Osteocyte (in vitro differentiated cells): Measurements from ENCODE around the gene TRIM47. TPM values are rescaled to one million over a fixed set of nuclear protein-coding genes. Genes with fewer than 3 reads are reported as not detected.

Experiments
- DNase-seq: peaks from one replicate; pipeline ENCODE4 v3.0.0; 2021; ENCODE audit warnings: mixed read lengths; ENCODE audit not compliant: unreplicated experiment; ENCODE audit errors: extremely low spot score
- H3K27ac Mint-ChIP-seq: one replicate; pipeline ENCODE4 v1.8.0; 2021; ENCODE audit warnings: mild to moderate bottlenecking, mixed read lengths; ENCODE audit not compliant: unreplicated experiment
- H3K27me3 Mint-ChIP-seq: one replicate; pipeline ENCODE4 v1.8.0; 2021; ENCODE audit warnings: mixed read lengths; ENCODE audit not compliant: unreplicated experiment
- H3K36me3 Mint-ChIP-seq: one replicate; pipeline ENCODE4 v1.8.0; 2021; ENCODE audit warnings: mixed read lengths; ENCODE audit not compliant: unreplicated experiment
- H3K4me1 Mint-ChIP-seq: one replicate; pipeline ENCODE4 v1.8.0; 2021; ENCODE audit warnings: mixed read lengths; ENCODE audit not compliant: unreplicated experiment
- H3K4me3 Mint-ChIP-seq: one replicate; pipeline ENCODE4 v1.8.0; 2021; ENCODE audit warnings: mild to moderate bottlenecking, moderate library complexity, mixed read lengths; ENCODE audit not compliant: unreplicated experiment
- H3K9me3 Mint-ChIP-seq: one replicate; pipeline ENCODE4 v1.8.0; 2021; ENCODE audit warnings: mixed read lengths; ENCODE audit not compliant: unreplicated experiment
- total RNA-seq: library from RNA; stranded (reverse); gene quantifications from 2 replicates; pipeline ENCODE4 v1.2.1, GENCODE V29; 2021
- TF ChIP-seq, protein P1 (sequence below): fragments of 200-600 bp; sonication (generic); IDR thresholded peaks from 2 replicates; pipeline ENCODE4 v1.5.0; 2021; ENCODE audit warnings: antibody characterized with exemption, mild to moderate bottlenecking, moderate library complexity

TRIM47 gene
- total RNA-seq, 1 donor from 2014 or later, result 33.3 TPM

DNA sequence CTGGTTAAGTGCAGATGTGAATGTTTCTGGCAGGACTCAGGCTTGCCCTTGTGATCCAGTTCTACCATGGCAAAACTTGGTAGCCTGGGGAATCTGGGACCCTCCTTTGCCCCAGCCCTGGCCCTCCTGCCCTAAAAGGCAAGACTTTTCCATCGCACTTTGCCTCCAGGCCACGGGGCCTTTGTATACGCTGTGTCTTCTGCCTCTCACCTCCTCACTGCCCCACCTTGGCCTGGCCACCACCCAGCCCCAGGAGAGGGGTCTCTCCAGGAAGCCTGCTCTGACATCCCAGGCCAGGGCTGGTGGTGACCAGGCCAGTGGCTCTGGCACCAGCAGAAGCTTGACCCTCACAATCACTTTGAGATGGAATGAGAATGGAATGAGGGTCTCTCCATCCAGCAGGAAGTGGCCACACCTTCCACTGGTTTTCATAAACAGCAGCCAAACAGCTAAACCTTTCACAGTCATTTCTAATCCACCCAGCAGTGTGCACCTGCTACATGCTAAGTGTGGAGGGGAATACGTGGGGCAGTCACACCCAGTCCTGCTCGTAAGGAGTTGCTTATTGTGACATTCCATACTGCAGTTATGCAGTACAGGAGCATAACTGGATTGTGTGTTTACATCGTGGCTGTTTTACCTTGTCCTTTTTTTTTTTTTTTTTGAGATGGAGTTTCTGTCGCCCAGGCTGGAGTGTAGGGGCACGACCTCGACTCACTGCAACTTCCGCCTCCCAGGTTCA is 27.9 kb upstream of the TRIM47 start:
- no peak for DNase-seq
- TF ChIP-seq, protein P1, sequence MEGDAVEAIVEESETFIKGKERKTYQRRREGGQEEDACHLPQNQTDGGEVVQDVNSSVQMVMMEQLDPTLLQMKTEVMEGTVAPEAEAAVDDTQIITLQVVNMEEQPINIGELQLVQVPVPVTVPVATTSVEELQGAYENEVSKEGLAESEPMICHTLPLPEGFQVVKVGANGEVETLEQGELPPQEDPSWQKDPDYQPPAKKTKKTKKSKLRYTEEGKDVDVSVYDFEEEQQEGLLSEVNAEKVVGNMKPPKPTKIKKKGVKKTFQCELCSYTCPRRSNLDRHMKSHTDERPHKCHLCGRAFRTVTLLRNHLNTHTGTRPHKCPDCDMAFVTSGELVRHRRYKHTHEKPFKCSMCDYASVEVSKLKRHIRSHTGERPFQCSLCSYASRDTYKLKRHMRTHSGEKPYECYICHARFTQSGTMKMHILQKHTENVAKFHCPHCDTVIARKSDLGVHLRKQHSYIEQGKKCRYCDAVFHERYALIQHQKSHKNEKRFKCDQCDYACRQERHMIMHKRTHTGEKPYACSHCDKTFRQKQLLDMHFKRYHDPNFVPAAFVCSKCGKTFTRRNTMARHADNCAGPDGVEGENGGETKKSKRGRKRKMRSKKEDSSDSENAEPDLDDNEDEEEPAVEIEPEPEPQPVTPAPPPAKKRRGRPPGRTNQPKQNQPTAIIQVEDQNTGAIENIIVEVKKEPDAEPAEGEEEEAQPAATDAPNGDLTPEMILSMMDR, result no peak
- Mint-ChIP-seq H3K9me3 (no peaks in the 10 kb centered on the region), H3K4me1 (peaks cover 9% of the 10 kb centered on the region), H3K27me3 (no peaks in the 10 kb centered on the region), H3K4me3 (peak overlapping the region; percentile 35), H3K27ac (peak overlapping the region; percentile 59), H3K36me3 (peaks cover 5% of the 10 kb centered on the region)

DNA sequence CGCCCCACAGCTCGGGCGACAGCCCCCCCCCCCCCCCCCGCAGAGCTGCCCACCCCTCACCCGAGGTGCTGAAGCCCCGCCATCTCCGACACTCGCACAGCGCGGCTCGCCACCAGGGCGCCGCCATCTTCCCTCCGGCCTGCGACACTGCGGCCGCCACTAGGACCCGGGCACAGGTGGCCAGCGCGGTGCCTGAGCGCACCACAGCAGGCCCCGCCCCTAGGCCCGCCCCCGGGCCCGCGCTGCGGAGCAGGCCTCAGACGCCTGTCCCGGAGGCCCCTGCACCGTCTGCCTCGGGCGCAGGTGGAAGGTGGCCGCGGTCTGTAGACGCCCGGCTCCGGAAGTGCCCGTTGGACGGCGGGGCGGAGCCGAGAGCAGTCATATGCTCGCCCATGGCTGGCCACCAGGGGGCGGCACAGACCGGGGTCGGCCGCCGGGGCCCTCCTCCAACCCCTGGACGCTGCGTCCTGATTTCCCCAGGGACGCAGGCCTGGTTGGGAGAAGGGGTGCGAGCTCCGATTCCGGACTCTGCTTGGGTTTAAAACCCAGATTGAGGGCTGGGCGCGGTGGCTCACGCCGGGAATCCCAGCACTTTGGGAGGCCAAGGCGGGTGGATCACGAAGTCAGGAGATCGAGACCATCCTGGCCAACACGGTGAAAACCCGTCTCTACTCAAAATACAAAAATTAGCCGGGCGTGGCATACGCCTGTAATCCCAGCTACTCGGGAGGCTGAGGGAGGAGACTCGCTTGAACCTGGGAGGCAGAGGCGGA is 26.6 kb upstream of the TRIM47 start, which contains the start of gene MRPL38:
Gene MRPL38, minus strand, starts transcription at position 136 of the 773 bp plus-strand sequence. Its CDS starts 9 bp downstream, at position 127.
- peak within 1 kb of the TSS; percentile 87 for H3K4me3 Mint-ChIP-seq
- DNase-seq, result peak; percentile 99
- H3K36me3 Mint-ChIP-seq, result peaks cover 6% of the 10 kb centered on the region
- H3K9me3 Mint-ChIP-seq, result no peaks in the 10 kb centered on the region
- TF ChIP-seq, protein P1, result peak; percentile 100
- peak within 1 kb of the TSS; percentile 93 for H3K27ac Mint-ChIP-seq
- H3K27me3 Mint-ChIP-seq, result no peaks in the 10 kb centered on the region
- H3K4me1 Mint-ChIP-seq, result peaks cover 8% of the 10 kb centered on the region

DNA sequence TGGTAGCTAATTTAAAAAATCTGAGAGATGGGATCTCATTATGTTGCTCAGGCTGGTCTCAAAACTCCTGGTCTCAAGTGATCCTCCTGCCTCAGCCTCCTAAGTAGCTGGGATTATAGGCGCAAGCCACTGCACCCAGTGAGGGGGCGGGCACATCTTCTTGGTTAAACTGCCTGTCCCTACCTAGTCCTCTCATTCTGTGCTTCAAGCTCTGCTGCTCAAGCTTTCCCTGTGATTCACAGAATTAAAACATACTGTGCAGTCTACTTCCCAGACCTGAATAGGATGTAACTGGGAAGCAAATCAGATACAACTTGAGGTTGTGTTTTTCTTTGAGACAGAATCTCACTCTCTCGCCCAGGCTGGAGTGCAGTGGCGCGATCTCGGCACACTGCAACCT is 24.0 kb upstream of the TRIM47 start:
- H3K36me3 Mint-ChIP-seq, result peaks cover 11% of the 10 kb centered on the region
- H3K9me3 Mint-ChIP-seq, result no peaks in the 10 kb centered on the region
- no peak overlapping the region for H3K4me3 Mint-ChIP-seq
- H3K27me3 Mint-ChIP-seq, result no peaks in the 10 kb centered on the region
- TF ChIP-seq, protein P1, result no peak
- no peak for DNase-seq
- peaks cover 9% of the 10 kb centered on the region for H3K4me1 Mint-ChIP-seq
- H3K27ac Mint-ChIP-seq, result no peak overlapping the region

DNA sequence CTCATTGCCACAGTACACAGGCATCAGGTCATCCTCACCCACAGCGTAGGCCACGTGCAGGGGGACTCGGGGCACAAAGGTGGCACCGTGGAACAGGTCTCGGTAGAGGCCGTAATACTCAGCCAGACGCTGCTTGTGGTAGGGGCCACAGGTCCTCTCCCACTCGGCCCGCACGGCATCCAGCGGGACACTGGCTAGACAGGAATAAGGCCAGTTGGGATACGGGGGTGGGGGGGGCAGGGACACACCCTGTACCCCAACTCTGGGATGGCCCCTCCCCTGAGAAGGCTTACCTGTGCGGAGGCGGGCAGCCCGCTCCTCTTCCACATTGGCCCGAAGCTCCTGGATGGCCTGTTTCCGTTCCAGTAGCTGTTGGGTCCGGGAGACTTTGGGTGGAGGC is 23.3 kb upstream of the TRIM47 start:
- Mint-ChIP-seq H3K4me3 (no peak overlapping the region), H3K27ac (no peak overlapping the region), H3K27me3 (no peaks in the 10 kb centered on the region), H3K36me3 (peaks cover 11% of the 10 kb centered on the region), H3K9me3 (no peaks in the 10 kb centered on the region), H3K4me1 (peaks cover 11% of the 10 kb centered on the region)
- no peak for DNase-seq
- TF ChIP-seq, protein P1, result no peak
